HEK293 (cell line): ENCODE results near the gene NHEJ1.

Experiments used
- CTCF ChIA-PET: fragments of 350-600 bp; formaldehyde crosslinking; extraction: SDS; loops from one replicate; lab custom pipeline; 2021; ENCODE audit warnings: antibody characterized with exemption; lab: Yijun Ruan, JAX
- POLR2A ChIA-PET: fragments of 300-600 bp; formaldehyde crosslinking; extraction: SDS; loops from one replicate; lab custom pipeline; 2020; ENCODE audit warnings: antibody characterized with exemption, inconsistent platforms; lab: Yijun Ruan, JAX
- H3K27ac ChIP-seq: fragments of 200-500 bp; sonication (Bioruptor generic); 2 replicates; pipeline ENCODE4 v1.5.1; 2014; ENCODE audit warnings: low read depth, low read length, control low read depth, inconsistent platforms; ENCODE audit errors: extremely low read depth
- H3K36me3 ChIP-seq, 2 experiments: fragments of 200-500 bp in 1 of 2; sonication (Bioruptor generic) in 1 of 2; 1 replicate in 1 of 2; 2 replicates in 1 of 2; pipeline ENCODE4 v1.5.1; 2014 to 2017; ENCODE audit warnings: inconsistent platforms in 2 of 2, low read length in 2 of 2; ENCODE audit not compliant: control insufficient read depth in 2 of 2, insufficient read depth in 1 of 2
- H3K4me1 ChIP-seq: fragments of 200-500 bp; sonication (Bioruptor generic); 2 replicates; pipeline ENCODE4 v1.5.1; 2014; ENCODE audit warnings: mild to moderate bottlenecking, low read length, inconsistent platforms; ENCODE audit not compliant: control insufficient read depth, insufficient read depth
- H3K4me3 ChIP-seq: 2 replicates; pipeline ENCODE4 v1.5.1; 2011; ENCODE audit warnings: low read depth, mild to moderate bottlenecking, control low read depth, low read length, moderate library complexity
- H3K9me3 ChIP-seq: fragments of 200-500 bp; sonication (Bioruptor generic); 2 replicates; pipeline ENCODE4 v1.5.1; 2014; ENCODE audit warnings: low read depth, low read length, inconsistent platforms; ENCODE audit not compliant: control insufficient read depth, insufficient read depth
- GFI1B ChIP-seq: fragments of 450-650 bp; formaldehyde crosslinking; IDR thresholded peaks from 2 replicates; pipeline ENCODE4 v1.5.1; 2016; ENCODE audit warnings: missing biosample characterization, missing genetic modification characterization
- GLI2 ChIP-seq: fragments of 450-650 bp; formaldehyde crosslinking; IDR thresholded peaks from 2 replicates; pipeline ENCODE4; 2017; ENCODE audit warnings: missing biosample characterization, missing genetic modification characterization, low read depth, borderline replicate concordance
- HOXA7 ChIP-seq: sonication (generic); formaldehyde crosslinking; IDR thresholded peaks from 2 replicates; pipeline ENCODE4 v1.8.1; 2022; ENCODE audit warnings: missing genetic modification reagents, borderline replicate concordance
- ZFP69B ChIP-seq: fragments of 450-650 bp; formaldehyde crosslinking; IDR thresholded peaks from 2 replicates; pipeline ENCODE4 v1.5.1; 2016; ENCODE audit warnings: missing biosample characterization, missing genetic modification characterization
- ZNF121 ChIP-seq: fragments of 450-650 bp; formaldehyde crosslinking; IDR thresholded peaks from 2 replicates; pipeline ENCODE4 v1.5.1; 2016; ENCODE audit warnings: missing biosample characterization, missing genetic modification characterization
- ZNF138 ChIP-seq: fragments of 450-650 bp; formaldehyde crosslinking; IDR thresholded peaks from 2 replicates; pipeline ENCODE4 v1.5.1; 2016; ENCODE audit warnings: missing biosample characterization, missing genetic modification characterization, borderline replicate concordance
- ZNF24 ChIP-seq: fragments of 450-650 bp; formaldehyde crosslinking; IDR thresholded peaks from 2 replicates; pipeline ENCODE4 v1.5.1; 2016; ENCODE audit warnings: missing biosample characterization, missing genetic modification characterization
- ZNF354C ChIP-seq: fragments of 450-650 bp; formaldehyde crosslinking; IDR thresholded peaks from 2 replicates; pipeline ENCODE4 v1.5.1; 2016; ENCODE audit warnings: missing biosample characterization, missing genetic modification characterization, low read depth, borderline replicate concordance
- ZNF549 ChIP-seq: fragments of 450-650 bp; IDR thresholded peaks from 2 replicates; pipeline ENCODE4 v1.5.1; 2018; ENCODE audit warnings: missing biosample characterization, missing genetic modification characterization, mild to moderate bottlenecking, inconsistent platforms, moderate library complexity
- ZNF561 ChIP-seq: fragments of 450-650 bp; IDR thresholded peaks from 2 replicates; pipeline ENCODE4 v1.5.1; 2018; ENCODE audit warnings: missing biosample characterization, missing genetic modification characterization, borderline replicate concordance
- ZNF626 ChIP-seq: fragments of 450-650 bp; sonication (Bioruptor Pico); formaldehyde crosslinking; IDR thresholded peaks from 2 replicates; pipeline ENCODE4 v1.5.1; 2018; ENCODE audit warnings: missing biosample characterization, missing genetic modification characterization, inconsistent platforms
- TF ChIP-seq, protein P1 (sequence below): fragments of 450-650 bp; formaldehyde crosslinking; IDR thresholded peaks from 2 replicates; pipeline ENCODE4 v1.5.1; 2016; ENCODE audit warnings: missing biosample characterization, missing genetic modification characterization
- TF ChIP-seq, protein P2 (sequence below): fragments of 450-650 bp; formaldehyde crosslinking; conservative IDR thresholded peaks from 2 replicates; pipeline ENCODE4 v1.5.1; 2016; ENCODE audit warnings: low read depth, missing biosample characterization, missing genetic modification characterization
- TF ChIP-seq, protein P3 (sequence below): fragments of 450-650 bp; formaldehyde crosslinking; IDR thresholded peaks from 2 replicates; pipeline ENCODE4 v1.5.1; 2016; ENCODE audit warnings: missing biosample characterization, missing genetic modification characterization
- TF ChIP-seq, protein P4 (sequence below): fragments of 450-650 bp; formaldehyde crosslinking; IDR thresholded peaks from 2 replicates; pipeline ENCODE4 v1.5.1; 2016; ENCODE audit warnings: missing biosample characterization, missing genetic modification characterization, borderline replicate concordance

Gene NHEJ1

DNA sequence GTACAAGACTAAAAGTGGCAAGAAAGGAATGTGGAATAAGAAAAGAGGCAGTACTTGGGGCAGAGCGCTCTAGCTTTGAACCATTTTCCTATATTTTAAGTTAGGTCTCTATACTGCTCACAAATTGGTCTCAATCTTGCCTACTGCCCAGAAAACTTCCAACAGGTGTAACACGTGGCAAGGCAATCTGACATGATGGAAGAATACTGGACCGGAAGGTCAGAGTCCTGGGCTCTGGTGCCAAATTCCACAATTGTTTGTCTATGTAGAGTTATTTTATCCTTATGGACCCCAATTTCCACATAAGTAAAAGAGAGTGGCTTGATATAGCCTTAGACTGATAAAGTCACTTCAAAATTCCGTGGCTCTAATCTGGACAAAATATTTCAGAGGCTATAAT is 28.9 kb downstream of the NHEJ1 start:
- no peak overlapping the region for H3K27ac ChIP-seq
- no peaks in the 10 kb centered on the region for H3K9me3 ChIP-seq
- H3K4me1 ChIP-seq = peaks cover 14% of the 10 kb centered on the region; the same call in 1 of the 2 replicates
- no peaks in the 10 kb centered on the region for H3K36me3 ChIP-seq
- H3K4me3 ChIP-seq = no peak overlapping the region
- ChIA-PET POLR2A (no interaction called here), CTCF (interaction anchor here (0.6 to 9.1 kb wide), 9 partner anchors 12 to 208 kb away, joined by 3 to 79 read pairs (median 3); no protein-coding TSS in a partner anchor)
- no peak for TF ChIP-seq ZNF138 (tag by site-specific recombination)
- no peak for TF ChIP-seq GLI2 (tag by site-specific recombination)
- TF ChIP-seq, protein P1, sequence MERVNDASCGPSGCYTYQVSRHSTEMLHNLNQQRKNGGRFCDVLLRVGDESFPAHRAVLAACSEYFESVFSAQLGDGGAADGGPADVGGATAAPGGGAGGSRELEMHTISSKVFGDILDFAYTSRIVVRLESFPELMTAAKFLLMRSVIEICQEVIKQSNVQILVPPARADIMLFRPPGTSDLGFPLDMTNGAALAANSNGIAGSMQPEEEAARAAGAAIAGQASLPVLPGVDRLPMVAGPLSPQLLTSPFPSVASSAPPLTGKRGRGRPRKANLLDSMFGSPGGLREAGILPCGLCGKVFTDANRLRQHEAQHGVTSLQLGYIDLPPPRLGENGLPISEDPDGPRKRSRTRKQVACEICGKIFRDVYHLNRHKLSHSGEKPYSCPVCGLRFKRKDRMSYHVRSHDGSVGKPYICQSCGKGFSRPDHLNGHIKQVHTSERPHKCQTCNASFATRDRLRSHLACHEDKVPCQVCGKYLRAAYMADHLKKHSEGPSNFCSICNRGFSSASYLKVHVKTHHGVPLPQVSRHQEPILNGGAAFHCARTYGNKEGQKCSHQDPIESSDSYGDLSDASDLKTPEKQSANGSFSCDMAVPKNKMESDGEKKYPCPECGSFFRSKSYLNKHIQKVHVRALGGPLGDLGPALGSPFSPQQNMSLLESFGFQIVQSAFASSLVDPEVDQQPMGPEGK (tag by site-specific recombination) = no peak
- TF ChIP-seq ZFP69B (tag by site-specific recombination) = no peak
- TF ChIP-seq GFI1B (tag by site-specific recombination) = no peak
- TF ChIP-seq, protein P2, sequence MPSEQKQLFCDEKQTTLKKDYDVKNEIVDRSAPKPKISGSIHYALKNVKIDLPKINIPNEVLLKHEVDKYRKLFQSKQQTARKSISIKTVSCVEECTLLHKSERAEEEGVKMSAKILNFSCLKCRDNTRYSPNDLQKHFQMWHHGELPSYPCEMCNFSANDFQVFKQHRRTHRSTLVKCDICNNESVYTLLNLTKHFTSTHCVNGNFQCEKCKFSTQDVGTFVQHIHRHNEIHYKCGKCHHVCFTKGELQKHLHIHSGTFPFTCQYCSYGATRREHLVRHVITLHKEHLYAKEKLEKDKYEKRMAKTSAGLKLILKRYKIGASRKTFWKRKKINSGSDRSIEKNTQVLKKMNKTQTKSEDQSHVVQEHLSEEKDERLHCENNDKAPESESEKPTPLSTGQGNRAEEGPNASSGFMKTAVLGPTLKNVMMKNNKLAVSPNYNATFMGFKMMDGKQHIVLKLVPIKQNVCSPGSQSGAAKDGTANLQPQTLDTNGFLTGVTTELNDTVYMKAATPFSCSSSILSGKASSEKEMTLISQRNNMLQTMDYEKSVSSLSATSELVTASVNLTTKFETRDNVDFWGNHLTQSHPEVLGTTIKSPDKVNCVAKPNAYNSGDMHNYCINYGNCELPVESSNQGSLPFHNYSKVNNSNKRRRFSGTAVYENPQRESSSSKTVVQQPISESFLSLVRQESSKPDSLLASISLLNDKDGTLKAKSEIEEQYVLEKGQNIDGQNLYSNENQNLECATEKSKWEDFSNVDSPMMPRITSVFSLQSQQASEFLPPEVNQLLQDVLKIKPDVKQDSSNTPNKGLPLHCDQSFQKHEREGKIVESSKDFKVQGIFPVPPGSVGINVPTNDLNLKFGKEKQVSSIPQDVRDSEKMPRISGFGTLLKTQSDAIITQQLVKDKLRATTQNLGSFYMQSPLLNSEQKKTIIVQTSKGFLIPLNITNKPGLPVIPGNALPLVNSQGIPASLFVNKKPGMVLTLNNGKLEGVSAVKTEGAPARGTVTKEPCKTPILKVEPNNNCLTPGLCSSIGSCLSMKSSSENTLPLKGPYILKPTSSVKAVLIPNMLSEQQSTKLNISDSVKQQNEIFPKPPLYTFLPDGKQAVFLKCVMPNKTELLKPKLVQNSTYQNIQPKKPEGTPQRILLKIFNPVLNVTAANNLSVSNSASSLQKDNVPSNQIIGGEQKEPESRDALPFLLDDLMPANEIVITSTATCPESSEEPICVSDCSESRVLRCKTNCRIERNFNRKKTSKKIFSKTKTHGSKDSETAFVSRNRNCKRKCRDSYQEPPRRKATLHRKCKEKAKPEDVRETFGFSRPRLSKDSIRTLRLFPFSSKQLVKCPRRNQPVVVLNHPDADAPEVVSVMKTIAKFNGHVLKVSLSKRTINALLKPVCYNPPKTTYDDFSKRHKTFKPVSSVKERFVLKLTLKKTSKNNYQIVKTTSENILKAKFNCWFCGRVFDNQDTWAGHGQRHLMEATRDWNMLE (tag by site-specific recombination) = no peak
- TF ChIP-seq, protein P3, sequence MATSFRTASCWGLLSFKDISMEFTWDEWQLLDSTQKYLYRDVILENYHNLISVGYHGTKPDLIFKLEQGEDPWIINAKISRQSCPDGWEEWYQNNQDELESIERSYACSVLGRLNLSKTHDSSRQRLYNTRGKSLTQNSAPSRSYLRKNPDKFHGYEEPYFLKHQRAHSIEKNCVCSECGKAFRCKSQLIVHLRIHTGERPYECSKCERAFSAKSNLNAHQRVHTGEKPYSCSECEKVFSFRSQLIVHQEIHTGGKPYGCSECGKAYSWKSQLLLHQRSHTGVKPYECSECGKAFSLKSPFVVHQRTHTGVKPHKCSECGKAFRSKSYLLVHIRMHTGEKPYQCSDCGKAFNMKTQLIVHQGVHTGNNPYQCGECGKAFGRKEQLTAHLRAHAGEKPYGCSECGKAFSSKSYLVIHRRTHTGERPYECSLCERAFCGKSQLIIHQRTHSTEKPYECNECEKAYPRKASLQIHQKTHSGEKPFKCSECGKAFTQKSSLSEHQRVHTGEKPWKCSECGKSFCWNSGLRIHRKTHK (tag by site-specific recombination) = no peak
- no peak for TF ChIP-seq ZNF626
- TF ChIP-seq ZNF561 (tag by site-specific recombination) = no peak
- TF ChIP-seq HOXA7 (CRISPR knock-in tag) = no peak
- no peak for TF ChIP-seq ZNF24 (tag by site-specific recombination)
- no peak for TF ChIP-seq ZNF354C (tag by site-specific recombination)
- TF ChIP-seq ZNF549 = no peak
- TF ChIP-seq, protein P4, sequence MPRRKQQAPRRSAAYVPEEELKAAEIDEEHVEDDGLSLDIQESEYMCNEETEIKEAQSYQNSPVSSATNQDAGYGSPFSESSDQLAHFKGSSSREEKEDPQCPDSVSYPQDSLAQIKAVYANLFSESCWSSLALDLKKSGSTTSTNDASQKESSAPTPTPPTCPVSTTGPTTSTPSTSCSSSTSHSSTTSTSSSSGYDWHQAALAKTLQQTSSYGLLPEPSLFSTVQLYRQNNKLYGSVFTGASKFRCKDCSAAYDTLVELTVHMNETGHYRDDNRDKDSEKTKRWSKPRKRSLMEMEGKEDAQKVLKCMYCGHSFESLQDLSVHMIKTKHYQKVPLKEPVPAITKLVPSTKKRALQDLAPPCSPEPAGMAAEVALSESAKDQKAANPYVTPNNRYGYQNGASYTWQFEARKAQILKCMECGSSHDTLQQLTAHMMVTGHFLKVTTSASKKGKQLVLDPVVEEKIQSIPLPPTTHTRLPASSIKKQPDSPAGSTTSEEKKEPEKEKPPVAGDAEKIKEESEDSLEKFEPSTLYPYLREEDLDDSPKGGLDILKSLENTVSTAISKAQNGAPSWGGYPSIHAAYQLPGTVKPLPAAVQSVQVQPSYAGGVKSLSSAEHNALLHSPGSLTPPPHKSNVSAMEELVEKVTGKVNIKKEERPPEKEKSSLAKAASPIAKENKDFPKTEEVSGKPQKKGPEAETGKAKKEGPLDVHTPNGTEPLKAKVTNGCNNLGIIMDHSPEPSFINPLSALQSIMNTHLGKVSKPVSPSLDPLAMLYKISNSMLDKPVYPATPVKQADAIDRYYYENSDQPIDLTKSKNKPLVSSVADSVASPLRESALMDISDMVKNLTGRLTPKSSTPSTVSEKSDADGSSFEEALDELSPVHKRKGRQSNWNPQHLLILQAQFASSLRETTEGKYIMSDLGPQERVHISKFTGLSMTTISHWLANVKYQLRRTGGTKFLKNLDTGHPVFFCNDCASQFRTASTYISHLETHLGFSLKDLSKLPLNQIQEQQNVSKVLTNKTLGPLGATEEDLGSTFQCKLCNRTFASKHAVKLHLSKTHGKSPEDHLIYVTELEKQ (tag by site-specific recombination) = no peak
- TF ChIP-seq ZNF121 (tag by site-specific recombination) = no peak
